ENCODE data around the gene NR2C2AP.
"Not testable (repeated sequence)": the region's sequence is repeated elsewhere in the genome, so short reads cannot be mapped to it uniquely, and the experiment has no call there.

- not testable (repeated sequence) for TF ChIP-seq CTCF (conservative IDR thresholded peaks at IDR 0.05 in 1 of 2, IDR thresholded peaks at IDR 0.05 in 1 of 2; ENCODE audit: low read depth in 1 of 2, low read length in 2 of 2); EZH2 (IDR thresholded peaks at IDR 0.05; ENCODE audit: low read length, missing control alignments)
Observed at GRCh38 chr19:19173243-19173642, 30.0 kb downstream of the NR2C2AP start.
